ENCODE results near the gene RNF214.
"Not testable (repeated sequence)": the region's sequence is repeated elsewhere in the genome, so short reads cannot be mapped to it uniquely, and the experiment has no call there.

The RNF214 gene

DNA sequence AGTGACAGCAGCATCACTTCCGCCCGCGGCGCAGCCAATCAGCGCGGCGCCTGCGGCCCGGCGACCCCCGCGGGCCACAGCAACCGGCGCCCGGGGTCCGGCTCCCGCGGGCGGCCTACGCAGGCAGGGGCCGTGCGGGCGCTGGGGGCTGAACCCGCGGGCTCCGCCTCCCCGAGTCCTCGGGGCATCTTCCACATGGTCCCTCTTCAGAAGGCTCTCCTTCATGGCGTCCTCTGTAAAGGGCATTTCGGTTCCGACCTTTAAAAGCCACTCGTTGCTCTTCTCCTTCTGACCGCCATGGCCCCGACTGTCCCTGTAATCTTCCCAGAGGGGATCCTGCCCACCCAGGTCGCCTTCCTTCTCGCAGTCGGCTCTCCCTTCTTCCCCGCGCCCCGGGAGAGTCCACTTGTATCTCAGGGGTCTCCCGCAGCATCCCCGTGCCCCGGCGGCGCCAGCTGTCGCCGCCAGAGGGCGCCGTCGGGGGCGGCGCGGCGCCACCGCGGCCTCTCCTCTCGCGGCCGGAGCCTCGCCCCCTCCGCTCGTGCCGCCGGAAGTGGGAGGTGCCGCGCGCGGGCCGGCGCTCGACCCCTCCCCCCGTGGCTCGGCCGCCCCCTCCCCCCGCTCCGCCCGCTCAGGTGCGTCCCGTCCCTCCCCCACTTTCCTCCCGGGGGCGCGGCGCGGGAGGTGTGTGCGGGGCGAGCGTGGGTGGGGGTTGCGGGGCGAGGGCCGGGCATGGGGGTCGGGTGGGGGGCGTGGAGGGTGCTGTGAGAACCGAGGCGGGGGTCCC lies at the start of gene RNF214:
TSS of gene RNF214 (plus strand) at position 580 of the 787 bp plus-strand sequence. CDS start 1,602 bp downstream, outside the sequence.
- Mint-ChIP-seq H3K4me3 (peak within 1 kb of the TSS; percentile 96), H3K27me3 (no peaks in the 10 kb centered on the region), H3K9me3 (no peaks in the 10 kb centered on the region), H3K4me1 (ENCODE audit: low read depth) (peaks cover 48% of the 10 kb centered on the region), H3K27ac (peak within 1 kb of the TSS; percentile 100), H3K36me3 (ENCODE audit: low read depth) (peaks cover 31% of the 10 kb centered on the region)

DNA sequence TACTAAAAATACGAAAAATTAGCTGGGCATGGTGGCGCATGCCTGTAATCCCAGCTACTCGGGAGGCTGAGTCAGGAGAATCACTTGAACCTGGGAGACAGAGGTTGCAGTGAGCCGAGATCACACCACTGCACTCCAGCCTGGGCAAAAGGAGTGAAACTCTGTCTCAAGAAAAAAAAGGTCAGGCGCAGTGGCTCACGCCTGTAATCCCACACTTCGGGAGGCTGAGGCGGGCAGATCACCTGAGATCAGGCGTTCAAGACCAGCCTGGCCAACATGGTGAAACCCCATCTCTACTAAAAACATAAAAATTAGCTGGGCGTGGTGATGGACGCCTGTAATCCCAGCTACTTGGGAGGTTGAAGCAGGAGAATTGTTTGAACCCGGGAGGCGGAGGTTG lies 49.3 kb upstream of the RNF214 start:
- peaks cover 23% of the 10 kb centered on the region for H3K4me1 Mint-ChIP-seq (ENCODE audit: low read depth)
- not testable (repeated sequence) for H3K4me3 Mint-ChIP-seq; H3K36me3 Mint-ChIP-seq (ENCODE audit: low read depth); H3K27me3 Mint-ChIP-seq; H3K9me3 Mint-ChIP-seq; H3K27ac Mint-ChIP-seq

DNA sequence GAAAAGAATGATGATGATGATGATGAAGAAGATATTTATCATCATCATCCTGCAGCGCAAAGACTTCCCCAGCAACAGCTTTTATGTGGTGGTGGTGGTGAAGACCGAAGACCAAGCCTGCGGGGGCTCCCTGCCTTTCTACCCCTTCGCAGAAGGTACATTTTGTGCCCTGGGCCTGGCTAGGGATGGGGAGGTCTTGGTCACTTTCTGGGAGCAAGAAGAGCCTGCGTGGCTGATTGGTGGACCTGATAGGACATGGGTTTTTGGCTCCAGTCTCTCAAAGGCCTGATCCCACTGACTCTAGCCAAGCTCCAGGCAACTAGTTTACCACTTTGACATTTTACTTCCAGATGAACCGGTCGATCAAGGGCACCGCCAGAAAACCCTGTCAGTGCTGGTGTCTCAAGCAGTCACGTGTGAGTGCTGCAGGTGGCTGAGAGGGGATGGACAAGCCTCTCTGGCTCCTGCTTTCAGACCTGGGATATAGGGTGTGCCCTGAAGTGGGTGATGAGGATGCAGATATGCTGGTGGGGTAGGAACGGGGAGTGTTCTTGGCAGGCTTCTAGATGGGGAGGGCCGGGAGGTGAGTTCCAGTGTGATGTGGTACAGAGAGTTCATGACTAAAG lies 48.6 kb upstream of the RNF214 start:
- Mint-ChIP-seq H3K9me3 (no peaks in the 10 kb centered on the region), H3K36me3 (ENCODE audit: low read depth) (peaks cover 3% of the 10 kb centered on the region), H3K4me1 (ENCODE audit: low read depth) (peaks cover 20% of the 10 kb centered on the region), H3K4me3 (no peak overlapping the region), H3K27ac (no peak overlapping the region), H3K27me3 (no peaks in the 10 kb centered on the region)

DNA sequence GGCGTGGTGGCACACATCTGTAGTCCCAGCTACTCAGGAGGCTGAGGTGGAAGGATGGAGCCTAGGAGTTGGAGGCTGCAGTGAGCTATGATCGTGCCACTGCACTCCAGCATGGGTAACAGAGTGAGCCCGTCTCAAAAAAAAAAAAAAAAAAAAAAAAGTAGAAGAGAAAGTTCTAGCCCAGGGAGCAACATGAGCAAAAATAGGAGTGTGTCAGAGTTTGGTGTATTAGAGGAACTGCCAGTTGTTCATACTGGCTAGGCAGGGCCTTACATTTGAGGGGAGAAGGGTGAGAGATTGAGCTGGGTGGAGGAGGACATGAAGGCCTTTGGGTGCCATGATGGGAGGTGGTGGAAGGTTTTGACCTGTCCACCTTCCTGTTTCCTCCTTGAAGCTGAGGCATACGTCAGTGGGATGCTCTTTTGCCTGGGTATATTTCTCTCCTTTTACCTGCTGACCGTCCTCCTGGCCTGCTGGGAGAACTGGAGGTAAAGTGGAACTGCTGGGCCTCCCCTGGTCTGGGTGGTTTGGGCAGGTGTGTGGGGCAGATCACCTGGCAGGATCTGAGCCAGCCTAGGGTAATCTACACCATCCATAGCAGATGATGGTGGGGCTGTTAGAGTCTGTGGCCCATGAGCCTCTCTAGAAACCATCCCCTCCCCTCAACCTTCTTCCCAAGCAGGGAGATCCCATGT lies 46.6 kb upstream of the RNF214 start:
- peak overlapping the region; percentile 46 for H3K27ac Mint-ChIP-seq
- H3K9me3 Mint-ChIP-seq = no peaks in the 10 kb centered on the region
- no peaks in the 10 kb centered on the region for H3K27me3 Mint-ChIP-seq
- H3K4me1 Mint-ChIP-seq (ENCODE audit: low read depth) = peaks cover 3% of the 10 kb centered on the region
- peaks cover 3% of the 10 kb centered on the region for H3K36me3 Mint-ChIP-seq (ENCODE audit: low read depth)
- peak overlapping the region; percentile 52 for H3K4me3 Mint-ChIP-seq

DNA sequence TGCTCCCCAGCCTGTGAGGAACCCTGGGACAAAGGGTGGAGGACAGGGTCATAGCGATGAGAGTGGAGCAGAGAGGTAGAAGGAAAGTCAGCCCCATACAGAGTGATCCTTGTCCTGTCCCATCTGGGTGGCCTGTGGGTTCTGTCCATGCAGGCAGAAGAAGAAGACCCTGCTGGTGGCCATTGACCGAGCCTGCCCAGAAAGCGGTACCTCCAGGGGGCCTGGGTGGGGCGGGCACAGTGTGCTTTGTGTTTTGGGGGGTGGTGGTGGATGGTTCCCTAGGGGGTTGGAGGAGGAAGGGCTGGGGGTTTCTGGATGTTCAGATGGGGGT lies 46.1 kb upstream of the RNF214 start:
- Mint-ChIP-seq H3K4me1 (ENCODE audit: low read depth) (no peaks in the 10 kb centered on the region), H3K4me3 (peak overlapping the region; percentile 52), H3K9me3 (no peaks in the 10 kb centered on the region), H3K27me3 (no peaks in the 10 kb centered on the region), H3K36me3 (ENCODE audit: low read depth) (peaks cover 3% of the 10 kb centered on the region), H3K27ac (peak overlapping the region; percentile 46)

DNA sequence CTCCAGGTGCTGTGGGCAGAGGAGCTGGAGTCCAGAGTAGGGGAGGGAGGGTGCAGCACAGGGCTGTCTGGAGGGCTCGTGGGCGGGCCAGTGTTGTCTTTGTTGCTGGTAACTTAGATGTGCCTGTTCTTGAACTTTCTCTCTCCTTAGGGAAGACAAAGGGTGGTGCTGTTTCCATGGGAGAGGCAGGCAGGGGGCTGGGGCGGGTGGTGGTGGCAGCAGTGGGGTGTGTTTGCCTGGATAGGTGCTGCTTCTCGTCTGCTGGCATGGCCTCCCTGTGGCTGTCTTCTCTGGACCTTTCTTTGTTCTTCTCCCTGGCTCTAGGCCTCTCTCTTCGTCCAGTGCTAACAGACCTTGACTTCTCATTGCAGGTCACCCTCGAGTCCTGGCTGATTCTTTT lies 45.5 kb upstream of the RNF214 start:
- H3K4me1 Mint-ChIP-seq (ENCODE audit: low read depth) = no peaks in the 10 kb centered on the region
- H3K27me3 Mint-ChIP-seq = no peaks in the 10 kb centered on the region
- H3K9me3 Mint-ChIP-seq = no peaks in the 10 kb centered on the region
- no peak overlapping the region for H3K27ac Mint-ChIP-seq
- H3K36me3 Mint-ChIP-seq (ENCODE audit: low read depth) = peaks cover 3% of the 10 kb centered on the region
- no peak overlapping the region for H3K4me3 Mint-ChIP-seq

DNA sequence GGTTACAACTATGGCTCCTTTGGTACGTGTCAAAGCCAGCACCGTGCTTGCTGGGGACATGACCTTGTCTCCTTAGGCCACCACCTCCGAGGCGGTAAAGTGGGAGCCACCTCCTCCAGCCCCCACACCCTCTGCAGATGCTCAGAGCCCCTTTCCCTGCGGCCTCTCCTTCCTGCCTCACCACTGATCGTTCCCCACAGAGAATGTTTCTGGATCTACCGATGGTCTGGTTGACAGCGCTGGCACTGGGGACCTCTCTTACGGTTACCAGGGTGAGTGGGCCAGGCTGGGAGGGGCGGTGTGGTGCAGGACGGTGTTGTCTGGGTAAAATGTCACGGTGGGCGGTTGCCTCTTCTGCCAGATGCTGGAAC lies 45.1 kb upstream of the RNF214 start:
- Mint-ChIP-seq H3K4me3 (no peak overlapping the region), H3K9me3 (no peaks in the 10 kb centered on the region), H3K36me3 (ENCODE audit: low read depth) (peaks cover 3% of the 10 kb centered on the region), H3K27ac (no peak overlapping the region), H3K4me1 (ENCODE audit: low read depth) (no peaks in the 10 kb centered on the region), H3K27me3 (no peaks in the 10 kb centered on the region)

- Mint-ChIP-seq H3K36me3 (ENCODE audit: low read depth) (peaks cover 3% of the 10 kb centered on the region), H3K27me3 (no peaks in the 10 kb centered on the region), H3K4me3 (no peak overlapping the region), H3K4me1 (ENCODE audit: low read depth) (no peaks in the 10 kb centered on the region), H3K9me3 (no peaks in the 10 kb centered on the region), H3K27ac (no peak overlapping the region)
These were observed 44.5 kb upstream of the RNF214 start for GRCh38 chr11:117187799-117188481.

GRCh38 chr11:117188620-117189081 lies 43.8 kb upstream of the RNF214 start:
- Mint-ChIP-seq H3K36me3 (ENCODE audit: low read depth) (peaks cover 3% of the 10 kb centered on the region), H3K4me1 (ENCODE audit: low read depth) (no peaks in the 10 kb centered on the region), H3K27ac (no peak overlapping the region), H3K27me3 (no peaks in the 10 kb centered on the region), H3K4me3 (no peak overlapping the region), H3K9me3 (no peaks in the 10 kb centered on the region)

DNA sequence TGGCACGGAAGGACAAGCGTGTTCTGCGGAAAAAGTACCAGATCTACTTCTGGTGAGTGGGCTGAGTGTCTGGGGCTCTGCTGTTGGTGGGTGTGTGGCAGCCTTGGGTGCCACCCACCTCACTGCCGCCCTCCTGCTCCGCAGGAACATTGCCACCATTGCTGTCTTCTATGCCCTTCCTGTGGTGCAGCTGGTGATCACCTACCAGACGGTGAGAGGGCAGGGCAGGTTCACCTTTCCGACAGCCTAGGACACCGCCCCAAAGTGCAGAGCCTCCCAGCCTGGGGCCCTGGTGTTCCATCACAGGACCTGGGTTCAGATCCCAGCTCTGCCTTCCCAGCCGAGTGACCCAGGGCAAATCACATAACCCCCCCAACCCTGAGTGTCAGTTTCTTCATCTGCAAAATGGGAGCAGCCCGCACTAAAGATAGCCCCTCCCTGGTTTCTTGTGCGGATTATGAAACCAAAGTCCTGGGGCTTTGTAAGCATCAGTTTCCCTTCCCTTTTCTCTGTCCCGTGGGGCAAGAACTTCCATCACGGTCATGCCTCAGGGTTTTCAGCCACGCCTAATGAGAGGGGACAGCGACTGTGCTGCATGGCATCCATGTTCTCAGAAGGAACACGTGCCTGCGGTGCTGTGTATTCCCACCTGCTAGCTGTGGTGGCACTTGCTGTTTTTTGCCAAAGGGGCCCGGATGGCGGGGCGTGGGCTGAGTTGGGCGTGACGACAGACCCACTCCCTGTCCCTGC lies 43.1 kb upstream of the RNF214 start:
- Mint-ChIP-seq H3K9me3 (no peaks in the 10 kb centered on the region), H3K36me3 (ENCODE audit: low read depth) (peaks cover 3% of the 10 kb centered on the region), H3K27me3 (no peaks in the 10 kb centered on the region), H3K4me3 (no peak overlapping the region), H3K4me1 (ENCODE audit: low read depth) (no peaks in the 10 kb centered on the region), H3K27ac (no peak overlapping the region)

GRCh38 chr11:117189941-117190544 lies 42.4 kb upstream of the RNF214 start:
- no peaks in the 10 kb centered on the region for H3K27me3 Mint-ChIP-seq
- no peaks in the 10 kb centered on the region for H3K4me1 Mint-ChIP-seq (ENCODE audit: low read depth)
- no peaks in the 10 kb centered on the region for H3K9me3 Mint-ChIP-seq
- peaks cover 3% of the 10 kb centered on the region for H3K36me3 Mint-ChIP-seq (ENCODE audit: low read depth)
- no peak overlapping the region for H3K27ac Mint-ChIP-seq
- no peak overlapping the region for H3K4me3 Mint-ChIP-seq

- Mint-ChIP-seq H3K9me3 (no peaks in the 10 kb centered on the region), H3K4me3 (no peak overlapping the region), H3K36me3 (ENCODE audit: low read depth) (peaks cover 3% of the 10 kb centered on the region), H3K27me3 (no peaks in the 10 kb centered on the region), H3K4me1 (ENCODE audit: low read depth) (no peaks in the 10 kb centered on the region), H3K27ac (no peak overlapping the region)
These were observed 40.6 kb upstream of the RNF214 start for GRCh38 chr11:117191680-117192400.

GRCh38 chr11:117192401-117192875 lies 40.0 kb upstream of the RNF214 start:
- H3K4me3 Mint-ChIP-seq = no peak overlapping the region
- H3K27ac Mint-ChIP-seq = no peak overlapping the region
- no peaks in the 10 kb centered on the region for H3K27me3 Mint-ChIP-seq
- no peaks in the 10 kb centered on the region for H3K4me1 Mint-ChIP-seq (ENCODE audit: low read depth)
- H3K9me3 Mint-ChIP-seq = no peaks in the 10 kb centered on the region
- peaks cover 3% of the 10 kb centered on the region for H3K36me3 Mint-ChIP-seq (ENCODE audit: low read depth)
